HCT116 (cell line): ENCODE measurements around the gene NMNAT3. TPM values are rescaled to one million over a fixed set of nuclear protein-coding genes. Genes with fewer than 3 reads are reported as not detected.

Experiments
- ATAC-seq: fragments of 200-7000 bp; cut with Tn5 transposase; 2 replicates; pipeline ENCODE4 v1.9.1; 2020; ENCODE audit warnings: mild to moderate bottlenecking, moderate library complexity
- BruUV-seq: library from RNA; stranded (reverse); fragments of 400-500 nt; replicated peaks from 2 replicates; lab custom pipeline; 2021; lab: Mats Ljungman, UMichigan
- CTCF ChIA-PET: fragments of 300-600 bp; sonication (Branson Sonifier 250); formaldehyde crosslinking; loops from one replicate; lab custom pipeline; 2021; ENCODE audit warnings: antibody characterized with exemption; lab: Charles Lee
- POLR2A ChIA-PET: fragments of 300-600, 350-600 bp; sonication (Branson Sonifier 250); formaldehyde crosslinking; loops from one replicate; lab custom pipeline; 2021; ENCODE audit warnings: antibody characterized with exemption; lab: Charles Lee
- RAD21 ChIA-PET, 2 experiments: fragments of 300-600 bp; sonication (Branson Sonifier 250); formaldehyde crosslinking; loops; one replicate each; lab custom pipeline; 2023; ENCODE audit warnings: low total read pairs in 2 of 2; ENCODE audit not compliant: uncharacterized antibody in 2 of 2, unreplicated experiment in 2 of 2, low non-redundant PET in 1 of 2; lab: Charles Lee
- DNase-seq: peaks from one replicate; pipeline ENCODE4 v3.0.0-alpha.2; 2010; ENCODE audit warnings: low read depth, low spot score
- H2AFZ ChIP-seq: fragments of 200-600 bp; shearing (Covaris generic), sonication (generic); 2 replicates; pipeline ENCODE4 v1.6.1; 2017; ENCODE audit warnings: low read depth, mixed run types, mixed read lengths, antibody characterized with exemption, low read length; ENCODE audit not compliant: poor library complexity, severe bottlenecking
- H3K27ac ChIP-seq: 2 replicates; pipeline ENCODE4 v1.5.1; 2012; ENCODE audit warnings: low read depth, low read length
- H3K27me3 ChIP-seq: fragments of 200-600 bp; sonication (generic); 2 replicates; pipeline ENCODE4 v1.6.1; 2016; ENCODE audit warnings: mixed run types, low read length, mixed read lengths; ENCODE audit not compliant: insufficient read depth
- H3K36me3 ChIP-seq, 2 experiments: fragments of 200-500 bp in 1 of 2; fragments of 200-600 bp in 1 of 2; sonication (Bioruptor generic) in 1 of 2; sonication (generic) in 1 of 2; 2 replicates each; pipeline versions ENCODE4 v1.5.1 to v1.6.1; 2014 to 2016; ENCODE audit warnings: low read length in 2 of 2, inconsistent platforms in 1 of 2, mixed read lengths in 1 of 2, mixed run types in 1 of 2; ENCODE audit not compliant: insufficient read depth in 2 of 2, control insufficient read depth in 1 of 2
- H3K4me1 ChIP-seq, 2 experiments: fragments of 200-600 bp in 1 of 2; sonication (generic) in 1 of 2; 2 replicates each; pipeline versions ENCODE4 v1.5.1 to v1.6.1; 2012 to 2017; ENCODE audit warnings: low read length in 2 of 2, inconsistent platforms in 1 of 2, mild to moderate bottlenecking in 1 of 2, mixed read lengths in 1 of 2, mixed run types in 1 of 2, moderate library complexity in 1 of 2; ENCODE audit not compliant: insufficient read depth in 2 of 2, control insufficient read depth in 1 of 2
- H3K4me2 ChIP-seq: fragments of 200-600 bp; sonication (generic); 2 replicates; pipeline ENCODE4 v1.6.1; 2017; ENCODE audit warnings: mixed run types, low read length, mixed read lengths
- H3K4me3 ChIP-seq, 2 experiments: fragments of 200-600 bp in 1 of 2; sonication (generic) in 1 of 2; replicated peaks in 1 of 2; 2 replicates each; pipeline ENCODE4 v1.5.1; 2011 to 2016; ENCODE audit warnings: low read length in 2 of 2, control low read depth in 1 of 2, low read depth in 1 of 2, mild to moderate bottlenecking in 1 of 2, mixed read lengths in 1 of 2, mixed run types in 1 of 2
- H3K79me2 ChIP-seq: fragments of 200-600 bp; sonication (generic); 2 replicates; pipeline ENCODE4 v1.6.1; 2017; ENCODE audit warnings: mild to moderate bottlenecking, mixed run types, low read length, moderate library complexity, mixed read lengths; ENCODE audit not compliant: insufficient read depth
- H3K9ac ChIP-seq: fragments of 200-600 bp; sonication (generic); 2 replicates; pipeline ENCODE4 v1.6.1; 2016; ENCODE audit warnings: low read length, mixed read lengths
- H3K9me2 ChIP-seq: fragments of 200-600 bp; sonication (generic), shearing (Covaris generic); 2 replicates; pipeline ENCODE4 v1.6.1; 2017; ENCODE audit warnings: mixed run types, mild to moderate bottlenecking, moderate library complexity; ENCODE audit not compliant: insufficient read depth
- H3K9me3 ChIP-seq, 2 experiments: fragments of 200-500 bp in 1 of 2; fragments of 200-600 bp in 1 of 2; sonication (Bioruptor generic) in 1 of 2; sonication (generic) in 1 of 2; 2 replicates each; pipeline ENCODE4 v1.6.1; 2014 to 2017; ENCODE audit warnings: low read length in 2 of 2, mixed read lengths in 2 of 2, inconsistent platforms in 1 of 2, low read depth in 1 of 2, mild to moderate bottlenecking in 1 of 2, mixed run types in 1 of 2, moderate library complexity in 1 of 2; ENCODE audit not compliant: control insufficient read depth in 1 of 2, insufficient read depth in 1 of 2
- H4K20me1 ChIP-seq: fragments of 200-600 bp; sonication (generic), shearing (Covaris generic); 2 replicates; pipeline ENCODE4 v1.6.1; 2017; ENCODE audit warnings: mixed run types, mild to moderate bottlenecking, moderate library complexity; ENCODE audit not compliant: insufficient read depth
- ATF3 ChIP-seq: IDR thresholded peaks from 2 replicates; pipeline ENCODE4 v1.6.1; 2012
- CBX3 ChIP-seq: IDR thresholded peaks from 2 replicates; pipeline ENCODE4 v1.6.1; 2012; ENCODE audit warnings: low read depth
- CEBPB ChIP-seq: IDR thresholded peaks from 2 replicates; pipeline ENCODE4 v1.6.1; 2012; ENCODE audit warnings: low read depth
- CTCF ChIP-seq, 3 experiments: fragments of 200-600 bp in 1 of 3; sonication (generic) in 1 of 3; IDR thresholded peaks in 2 of 3; conservative IDR thresholded peaks in 1 of 3; 2 replicates each; pipeline ENCODE4 v1.5.1; 2012 to 2017; ENCODE audit warnings: low read depth in 2 of 3, low read length in 2 of 3, antibody characterized with exemption in 1 of 3, borderline replicate concordance in 1 of 3, control low read depth in 1 of 3, mild to moderate bottlenecking in 1 of 3, mixed read lengths in 1 of 3, mixed run types in 1 of 3, moderate library complexity in 1 of 3; ENCODE audit not compliant: insufficient read depth in 1 of 3
- FOSL1 ChIP-seq: IDR thresholded peaks from 2 replicates; pipeline ENCODE4 v1.6.1; 2012; ENCODE audit warnings: low read depth
- MAX ChIP-seq: IDR thresholded peaks from 2 replicates; pipeline ENCODE4 v1.6.1; 2012
- SP1 ChIP-seq: IDR thresholded peaks from 2 replicates; pipeline ENCODE4 v1.6.1; 2012; ENCODE audit warnings: low read depth
- TCF7L2 ChIP-seq: IDR thresholded peaks from 2 replicates; pipeline ENCODE4 v1.7.0; 2011; ENCODE audit warnings: borderline replicate concordance, inconsistent platforms; ENCODE audit not compliant: insufficient read depth, insufficient read length; ENCODE audit errors: extremely low read depth
- ZBTB33 ChIP-seq: IDR thresholded peaks from 2 replicates; pipeline ENCODE4 v1.6.1; 2011; ENCODE audit warnings: mild to moderate bottlenecking, low read length, moderate library complexity; ENCODE audit not compliant: insufficient replicate concordance; ENCODE audit errors: extremely low read depth
- ZFX ChIP-seq: fragments of 450-650 bp; IDR thresholded peaks from 2 replicates; pipeline ENCODE4 v1.6.1; 2017
- intact Hi-C: fragments of 100-400 bp; cut with micrococcal nuclease; formaldehyde crosslinking; loops from 2 replicates; pipeline ENCODE4 v1.10.0; 2022
- total RNA-seq: library from RNA; stranded (reverse); gene quantifications from one replicate; pipeline ENCODE4 v1.2.1, GENCODE V29; 2021; ENCODE audit not compliant: unreplicated experiment

The NMNAT3 gene
- total RNA-seq, 1 experiment from 2014 or later = 5.7 TPM

GRCh38 chr3:139530717-139531116 lies 147.1 kb downstream of the NMNAT3 start:
- TF ChIP-seq ZBTB33 = no peak
- no peaks in the 10 kb centered on the region for H3K36me3 ChIP-seq
- no peaks in the 10 kb centered on the region for H3K9me2 ChIP-seq
- peaks cover 10% of the 10 kb centered on the region; the same call in 1 of the 2 replicates for H3K79me2 ChIP-seq
- ChIA-PET CTCF (interaction anchor here (1.3 kb wide), 1 partner anchor 10 kb away, joined by 7 read pairs; no protein-coding TSS in a partner anchor), POLR2A (no interaction called here), RAD21 (no interaction called here)
- no peak overlapping the region for H3K4me2 ChIP-seq
- H4K20me1 ChIP-seq = no peaks in the 10 kb centered on the region
- no peaks in the 10 kb centered on the region for H3K9me3 ChIP-seq
- BruUV-seq = no TSS peak
- no peak overlapping the region for H3K9ac ChIP-seq
- no peak overlapping the region for H2AFZ ChIP-seq
- no peaks in the 10 kb centered on the region for H3K27me3 ChIP-seq
- no peak overlapping the region for H3K4me3 ChIP-seq
- H3K27ac ChIP-seq = no peak overlapping the region
- H3K4me1 ChIP-seq = peaks cover 32 to 36% of the 10 kb centered on the region in 2 experiments
- DNase-seq (no peak), ATAC-seq (no peak)
- intact Hi-C loops = no loop called here

- CTCF ChIA-PET = no interaction called here
- no peaks in the 10 kb centered on the region for H3K27me3 ChIP-seq
Measured at GRCh38 chr3:139529662-139530061, 148.1 kb downstream of the NMNAT3 start.

More at GRCh38 chr3:139529662-139530061, 148.1 kb downstream of the NMNAT3 start:
- H3K79me2 ChIP-seq = peaks cover 10% of the 10 kb centered on the region; the same call in 1 of the 2 replicates
- H3K36me3 ChIP-seq = no peaks in the 10 kb centered on the region
- H3K4me2 ChIP-seq = no peak overlapping the region
- no peak overlapping the region for H2AFZ ChIP-seq
- RAD21 ChIA-PET = no interaction called here
- H3K9me3 ChIP-seq = no peaks in the 10 kb centered on the region
- no peak overlapping the region for H3K4me3 ChIP-seq
- no peak overlapping the region for H3K27ac ChIP-seq
- no peak for ATAC-seq
- TF ChIP-seq CEBPB = no peak
- no peak for TF ChIP-seq MAX
- no peak for TF ChIP-seq FOSL1
- TF ChIP-seq ZBTB33 = no peak
- no peak for TF ChIP-seq ZFX
- TF ChIP-seq CTCF (IDR thresholded peaks at IDR 0.05 in 2 of 3, conservative IDR thresholded peaks at IDR 0.05 in 1 of 3; ENCODE audit: borderline replicate concordance in 1 of 3, insufficient read depth in 1 of 3, low read depth in 2 of 3, low read length in 2 of 3) = no peak
- no peak for TF ChIP-seq TCF7L2
- TF ChIP-seq CBX3 = no peak
- no peak for TF ChIP-seq ATF3
- no peak for TF ChIP-seq SP1
- TF ChIP-seq, all 23 proteins: peak for 0
- intact Hi-C loops = no loop called here
- peaks cover 21 to 25% of the 10 kb centered on the region in 2 experiments for H3K4me1 ChIP-seq
- no peaks in the 10 kb centered on the region for H3K9me2 ChIP-seq
- DNase-seq = no peak
- no peaks in the 10 kb centered on the region for H4K20me1 ChIP-seq
- no peak overlapping the region for H3K9ac ChIP-seq
- POLR2A ChIA-PET = no interaction called here
- no TSS peak for BruUV-seq
